PFSK-1 (cell line): Measurements from ENCODE around the gene SPTB.

ENCODE experiments used
- FOXP2 ChIP-seq: optimal IDR thresholded peaks from 2 replicates; pipeline ENCODE3; 2011; ENCODE audit warnings: borderline replicate concordance, control low read depth, inconsistent platforms; ENCODE audit not compliant: insufficient read depth; ENCODE audit errors: extremely low read length, extremely low read depth
- POLR2AphosphoS5 ChIP-seq: IDR thresholded peaks from 2 replicates; pipeline ENCODE4 v1.6.1; 2012; ENCODE audit warnings: low read depth, mild to moderate bottlenecking, control low read depth, low read length, moderate library complexity
- SIN3A ChIP-seq: IDR thresholded peaks from 2 replicates; pipeline ENCODE4 v1.6.1; 2012; ENCODE audit warnings: mild to moderate bottlenecking, low read length, moderate library complexity, borderline replicate concordance; ENCODE audit not compliant: insufficient read depth
- TAF1 ChIP-seq: IDR thresholded peaks from 2 replicates; pipeline ENCODE4 v1.6.1; 2012; ENCODE audit warnings: low read length, control low read depth, borderline replicate concordance; ENCODE audit not compliant: insufficient read depth
- TF ChIP-seq, protein P1 (sequence below), 2 experiments: IDR thresholded peaks; 2 replicates each; pipeline versions ENCODE4 v1.6.1 to v1.8.0; 2011 to 2012; ENCODE audit warnings: low read depth in 2 of 2, low read length in 2 of 2, control low read depth in 1 of 2, inconsistent platforms in 1 of 2, mild to moderate bottlenecking in 1 of 2, moderate library complexity in 1 of 2; ENCODE audit not compliant: insufficient read depth in 1 of 2

DNA sequence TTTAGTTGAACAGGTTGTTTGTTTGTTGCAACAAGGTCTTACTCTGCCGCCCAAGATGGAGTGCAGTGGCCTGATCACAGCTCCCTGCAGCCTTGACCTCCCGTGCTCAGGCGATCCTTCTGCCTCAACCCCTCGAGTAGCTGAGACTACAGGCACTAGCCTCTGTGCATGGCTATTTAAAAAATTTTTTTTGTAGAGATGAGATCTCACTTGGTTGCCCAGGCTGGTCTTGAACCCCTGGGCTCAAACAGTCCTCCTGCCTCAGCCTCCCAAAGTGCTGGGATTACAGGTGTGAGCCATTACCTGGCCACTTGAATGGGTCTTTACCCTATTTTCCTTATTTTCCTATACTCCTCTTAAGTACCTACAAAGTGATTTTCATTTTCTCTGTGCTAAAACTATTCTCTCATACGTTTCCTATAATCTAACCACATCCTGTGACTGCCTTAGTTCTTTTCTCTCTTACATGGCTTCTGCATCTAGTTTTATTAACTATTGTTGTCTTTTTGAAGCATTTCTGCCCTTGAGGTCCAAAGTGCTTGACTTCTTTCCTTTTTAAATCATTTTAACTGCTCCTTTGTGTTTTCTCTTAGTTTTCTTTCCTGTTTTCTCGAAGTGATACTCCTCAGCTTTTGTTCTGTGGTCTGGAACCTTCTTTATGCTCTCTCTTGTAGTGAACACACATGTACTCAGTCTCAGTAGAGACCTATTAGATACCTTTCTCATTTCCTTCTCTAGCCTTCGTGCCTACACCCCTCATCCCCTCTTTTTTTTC, 48.7 kb upstream of the SPTB start:
- TF ChIP-seq POLR2AphosphoS5: no peak
- no peak for TF ChIP-seq TAF1
- TF ChIP-seq, protein P1, sequence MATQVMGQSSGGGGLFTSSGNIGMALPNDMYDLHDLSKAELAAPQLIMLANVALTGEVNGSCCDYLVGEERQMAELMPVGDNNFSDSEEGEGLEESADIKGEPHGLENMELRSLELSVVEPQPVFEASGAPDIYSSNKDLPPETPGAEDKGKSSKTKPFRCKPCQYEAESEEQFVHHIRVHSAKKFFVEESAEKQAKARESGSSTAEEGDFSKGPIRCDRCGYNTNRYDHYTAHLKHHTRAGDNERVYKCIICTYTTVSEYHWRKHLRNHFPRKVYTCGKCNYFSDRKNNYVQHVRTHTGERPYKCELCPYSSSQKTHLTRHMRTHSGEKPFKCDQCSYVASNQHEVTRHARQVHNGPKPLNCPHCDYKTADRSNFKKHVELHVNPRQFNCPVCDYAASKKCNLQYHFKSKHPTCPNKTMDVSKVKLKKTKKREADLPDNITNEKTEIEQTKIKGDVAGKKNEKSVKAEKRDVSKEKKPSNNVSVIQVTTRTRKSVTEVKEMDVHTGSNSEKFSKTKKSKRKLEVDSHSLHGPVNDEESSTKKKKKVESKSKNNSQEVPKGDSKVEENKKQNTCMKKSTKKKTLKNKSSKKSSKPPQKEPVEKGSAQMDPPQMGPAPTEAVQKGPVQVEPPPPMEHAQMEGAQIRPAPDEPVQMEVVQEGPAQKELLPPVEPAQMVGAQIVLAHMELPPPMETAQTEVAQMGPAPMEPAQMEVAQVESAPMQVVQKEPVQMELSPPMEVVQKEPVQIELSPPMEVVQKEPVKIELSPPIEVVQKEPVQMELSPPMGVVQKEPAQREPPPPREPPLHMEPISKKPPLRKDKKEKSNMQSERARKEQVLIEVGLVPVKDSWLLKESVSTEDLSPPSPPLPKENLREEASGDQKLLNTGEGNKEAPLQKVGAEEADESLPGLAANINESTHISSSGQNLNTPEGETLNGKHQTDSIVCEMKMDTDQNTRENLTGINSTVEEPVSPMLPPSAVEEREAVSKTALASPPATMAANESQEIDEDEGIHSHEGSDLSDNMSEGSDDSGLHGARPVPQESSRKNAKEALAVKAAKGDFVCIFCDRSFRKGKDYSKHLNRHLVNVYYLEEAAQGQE (IDR thresholded peaks at IDR 0.05; ENCODE audit: insufficient read depth in 1 of 2, low read depth in 2 of 2, low read length in 2 of 2): no peak
- no peak for TF ChIP-seq SIN3A
- TF ChIP-seq FOXP2: no peak
